DOHH2 (cell line): Measurements from ENCODE around the gene RPRML.

Source experiments
- H3F3A ChIP-seq: fragments of 200-600 bp; sonication (generic), shearing (Covaris generic); 2 replicates; pipeline ENCODE4 v1.6.0; 2016; ENCODE audit warnings: antibody characterized with exemption, mild to moderate bottlenecking; ENCODE audit not compliant: control insufficient read depth, insufficient read depth
- H3K27ac ChIP-seq: fragments of 200-600 bp; sonication (generic); 2 replicates; pipeline ENCODE4 v1.5.1; 2014; ENCODE audit warnings: low read depth, mild to moderate bottlenecking, low read length, moderate library complexity
- H3K27me3 ChIP-seq: fragments of 200-600 bp; sonication (generic); 2 replicates; pipeline ENCODE4 v1.6.1; 2014; ENCODE audit warnings: mild to moderate bottlenecking, low read length, mixed read lengths; ENCODE audit not compliant: control insufficient read depth
- H3K36me3 ChIP-seq: fragments of 200-600 bp; sonication (generic); 2 replicates; pipeline ENCODE4 v1.6.1; 2014; ENCODE audit warnings: mild to moderate bottlenecking, low read length, moderate library complexity, mixed read lengths; ENCODE audit not compliant: control insufficient read depth
- H3K4me1 ChIP-seq: fragments of 200-600 bp; sonication (generic); 2 replicates; pipeline ENCODE4 v1.6.1; 2014; ENCODE audit warnings: mild to moderate bottlenecking, low read length, mixed read lengths; ENCODE audit not compliant: control insufficient read depth
- H3K4me2 ChIP-seq: fragments of 200-600 bp; sonication (generic); 2 replicates; pipeline ENCODE4 v1.6.0; 2014; ENCODE audit warnings: mild to moderate bottlenecking, low read length, moderate library complexity
- H3K4me3 ChIP-seq: fragments of 200-600 bp; sonication (generic); 2 replicates; pipeline ENCODE4 v1.5.1; 2014; ENCODE audit warnings: mild to moderate bottlenecking, low read length, mixed read lengths
- H3K79me2 ChIP-seq: fragments of 200-600 bp; sonication (generic); 2 replicates; pipeline ENCODE4 v1.6.1; 2014; ENCODE audit warnings: mild to moderate bottlenecking, low read length, mixed read lengths; ENCODE audit not compliant: control insufficient read depth
- H3K9me2 ChIP-seq: fragments of 200-600 bp; sonication (generic); replicated peaks from 2 replicates; pipeline ENCODE4 v1.6.1; 2014; ENCODE audit warnings: mild to moderate bottlenecking, low read length, mixed read lengths; ENCODE audit not compliant: control insufficient read depth
- H3K9me3 ChIP-seq: fragments of 200-600 bp; sonication (generic); 2 replicates; pipeline ENCODE4 v1.6.1; 2014; ENCODE audit warnings: antibody characterized with exemption, low read length, mixed read lengths; ENCODE audit not compliant: control insufficient read depth, insufficient read depth
- H4K20me1 ChIP-seq: fragments of 200-600 bp; sonication (generic); 2 replicates; pipeline ENCODE4 v1.6.0; 2014; ENCODE audit warnings: low read depth, mild to moderate bottlenecking, antibody characterized with exemption, low read length, moderate library complexity; ENCODE audit not compliant: control insufficient read depth, insufficient read depth
- EZH2phosphoT487 ChIP-seq: fragments of 200-600 bp; sonication (generic); IDR thresholded peaks from 2 replicates; pipeline ENCODE4 v1.6.1; 2017; ENCODE audit warnings: borderline replicate concordance, mild to moderate bottlenecking, antibody characterized with exemption, low read length, moderate library complexity, mixed read lengths
- TF ChIP-seq, protein P1 (sequence below): fragments of 200-600 bp; sonication (generic); IDR thresholded peaks from one replicate; pipeline ENCODE4 v1.5.1; 2014; ENCODE audit warnings: antibody characterized with exemption, mild to moderate bottlenecking, low read depth, low read length; ENCODE audit not compliant: poor library complexity, severe bottlenecking

The RPRML gene

DNA sequence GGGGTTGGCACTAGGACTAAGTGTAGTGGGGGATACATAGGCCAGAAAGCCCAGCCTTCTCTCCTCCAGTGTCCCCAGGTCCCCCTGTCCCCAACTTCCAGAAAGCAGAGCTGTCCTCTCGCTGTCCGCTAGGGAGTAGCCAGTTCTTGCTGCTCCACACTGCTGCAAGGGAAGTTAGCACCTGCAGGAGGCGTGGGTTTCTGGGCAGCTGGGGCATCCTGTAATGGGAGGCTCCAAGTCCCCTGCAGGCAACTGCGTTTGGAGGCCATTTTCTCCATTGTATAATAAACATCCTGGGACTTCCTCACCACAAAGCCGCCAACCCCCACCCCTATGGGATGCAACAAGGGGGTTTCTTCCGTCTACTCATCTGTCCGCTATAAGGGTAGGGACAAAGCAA, 1.7 kb downstream of the RPRML start:
- Histone ChIP-seq H3F3A (no peaks in the 10 kb centered on the region), H3K36me3 (no peaks in the 10 kb centered on the region), H3K27ac (no peak overlapping the region), H3K4me3 (no peak overlapping the region), H3K27me3 (peaks cover 36% of the 10 kb centered on the region), H4K20me1 (no peaks in the 10 kb centered on the region), H3K4me1 (peaks cover 22% of the 10 kb centered on the region), H3K9me3 (no peaks in the 10 kb centered on the region), H3K9me2 (no peaks in the 10 kb centered on the region), H3K79me2 (no peaks in the 10 kb centered on the region), H3K4me2 (no peak overlapping the region)
- no peak for TF ChIP-seq EZH2phosphoT487
- TF ChIP-seq, protein P1, sequence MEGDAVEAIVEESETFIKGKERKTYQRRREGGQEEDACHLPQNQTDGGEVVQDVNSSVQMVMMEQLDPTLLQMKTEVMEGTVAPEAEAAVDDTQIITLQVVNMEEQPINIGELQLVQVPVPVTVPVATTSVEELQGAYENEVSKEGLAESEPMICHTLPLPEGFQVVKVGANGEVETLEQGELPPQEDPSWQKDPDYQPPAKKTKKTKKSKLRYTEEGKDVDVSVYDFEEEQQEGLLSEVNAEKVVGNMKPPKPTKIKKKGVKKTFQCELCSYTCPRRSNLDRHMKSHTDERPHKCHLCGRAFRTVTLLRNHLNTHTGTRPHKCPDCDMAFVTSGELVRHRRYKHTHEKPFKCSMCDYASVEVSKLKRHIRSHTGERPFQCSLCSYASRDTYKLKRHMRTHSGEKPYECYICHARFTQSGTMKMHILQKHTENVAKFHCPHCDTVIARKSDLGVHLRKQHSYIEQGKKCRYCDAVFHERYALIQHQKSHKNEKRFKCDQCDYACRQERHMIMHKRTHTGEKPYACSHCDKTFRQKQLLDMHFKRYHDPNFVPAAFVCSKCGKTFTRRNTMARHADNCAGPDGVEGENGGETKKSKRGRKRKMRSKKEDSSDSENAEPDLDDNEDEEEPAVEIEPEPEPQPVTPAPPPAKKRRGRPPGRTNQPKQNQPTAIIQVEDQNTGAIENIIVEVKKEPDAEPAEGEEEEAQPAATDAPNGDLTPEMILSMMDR, result peak; percentile 13

DNA sequence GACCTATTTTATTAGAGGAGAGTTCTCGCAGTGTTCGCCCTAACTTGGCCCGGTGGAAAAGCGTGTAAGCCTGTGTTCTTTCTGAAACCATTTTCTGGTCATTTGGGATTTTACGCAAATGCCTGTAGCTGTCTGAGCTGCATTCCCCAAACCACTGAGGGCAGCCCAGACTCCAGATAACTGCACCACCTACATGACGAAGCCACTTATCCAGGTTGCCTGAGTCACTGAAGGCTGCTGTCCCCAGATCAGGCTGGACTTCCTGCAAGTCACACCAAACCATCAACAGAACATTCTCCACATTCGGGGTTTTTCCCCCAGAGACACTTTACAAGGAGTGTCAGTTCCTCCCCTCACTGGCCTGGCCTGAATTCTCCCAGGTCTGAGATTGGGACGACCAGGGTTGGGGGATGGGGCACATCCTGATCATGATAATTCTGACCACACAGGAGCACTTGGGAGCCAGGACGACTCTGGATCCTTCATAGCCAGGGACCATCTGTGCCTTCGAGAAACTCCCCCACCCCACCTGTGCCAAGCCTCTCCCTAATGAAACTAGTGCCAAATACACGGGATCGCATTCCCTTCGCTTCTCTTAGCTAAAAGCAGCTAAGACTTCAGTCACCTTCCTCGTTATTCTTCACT, 2.3 kb downstream of the RPRML start:
- Histone ChIP-seq H3K4me2 (no peak overlapping the region), H3F3A (no peaks in the 10 kb centered on the region), H3K27ac (no peak overlapping the region), H3K9me2 (no peaks in the 10 kb centered on the region), H3K4me3 (no peak overlapping the region), H3K9me3 (no peaks in the 10 kb centered on the region), H3K27me3 (peaks cover 30% of the 10 kb centered on the region), H3K79me2 (no peaks in the 10 kb centered on the region), H4K20me1 (no peaks in the 10 kb centered on the region), H3K36me3 (no peaks in the 10 kb centered on the region), H3K4me1 (peaks cover 20% of the 10 kb centered on the region)
- TF ChIP-seq, protein P1, result no peak
- no peak for TF ChIP-seq EZH2phosphoT487

GRCh38 chr17:46975287-46975686, 3.8 kb downstream of the RPRML start:
- no peak for TF ChIP-seq EZH2phosphoT487
- TF ChIP-seq, protein P1, result no peak
- H3F3A ChIP-seq, result no peaks in the 10 kb centered on the region
- no peak overlapping the region for H3K4me2 ChIP-seq
- H4K20me1 ChIP-seq, result no peaks in the 10 kb centered on the region
- no peak overlapping the region for H3K27ac ChIP-seq
- H3K27me3 ChIP-seq, result peaks cover 27% of the 10 kb centered on the region
- H3K36me3 ChIP-seq, result no peaks in the 10 kb centered on the region
- H3K4me1 ChIP-seq, result peaks cover 13% of the 10 kb centered on the region
- H3K79me2 ChIP-seq, result no peaks in the 10 kb centered on the region
- no peaks in the 10 kb centered on the region for H3K9me3 ChIP-seq
- H3K4me3 ChIP-seq, result no peak overlapping the region
- no peaks in the 10 kb centered on the region for H3K9me2 ChIP-seq
